Endothelial cell of umbilical vein (primary cell): ENCODE data around the gene MESP2. TPM values are rescaled to one million over a fixed set of nuclear protein-coding genes. Genes with fewer than 3 reads are reported as not detected.

Source experiments
- BruUV-seq: library from RNA; stranded (reverse); fragments of 400-500 nt; replicated peaks from 2 replicates; lab custom pipeline; 2021; lab: Mats Ljungman, UMichigan
- CTCF ChIA-PET: fragments of 300-600, 350-600 bp; sonication (Branson Sonifier 250); formaldehyde crosslinking; loops from one replicate; lab custom pipeline; 2021; ENCODE audit warnings: antibody characterized with exemption, inconsistent platforms; lab: Charles Lee
- POLR2A ChIA-PET: fragments of 300-600, 350-600 bp; sonication (Branson Sonifier 250); formaldehyde crosslinking; loops from one replicate; lab custom pipeline; 2021; ENCODE audit warnings: antibody characterized with exemption, inconsistent platforms; lab: Charles Lee
- DNase-seq: peaks from one replicate; pipeline ENCODE4 v3.0.0-alpha.2; 2011; ENCODE audit warnings: low read depth, low spot score
- FAIRE-seq: peaks from 2 replicates; lab custom pipeline; 2011; peaks lifted over from hg19 to GRCh38; lab: Jason Lieb, UNC
- H2AFZ ChIP-seq: 2 replicates; pipeline ENCODE4 v1.6.0; 2012; ENCODE audit warnings: low read depth, low read length, control low read depth, inconsistent platforms
- H3K27ac ChIP-seq: 2 replicates; pipeline ENCODE4 v1.5.1; 2011; ENCODE audit warnings: low read depth, mild to moderate bottlenecking, control low read depth, low read length, moderate library complexity; ENCODE audit not compliant: insufficient read depth
- H3K27me3 ChIP-seq, 2 experiments: 2 replicates each; pipeline versions ENCODE4 v1.6.0 to v1.6.1; 2011; ENCODE audit warnings: low read length in 2 of 2, mixed read lengths in 1 of 2; ENCODE audit not compliant: control insufficient read depth in 2 of 2, insufficient read depth in 2 of 2
- H3K36me3 ChIP-seq, 2 experiments: 2 replicates in 1 of 2; 3 replicates in 1 of 2; pipeline ENCODE4 v1.5.1; 2011; ENCODE audit warnings: low read length in 2 of 2, mild to moderate bottlenecking in 1 of 2, moderate library complexity in 1 of 2; ENCODE audit not compliant: control insufficient read depth in 2 of 2, insufficient read depth in 2 of 2; ENCODE audit errors: extremely low read depth in 1 of 2
- H3K4me1 ChIP-seq: 3 replicates; pipeline ENCODE4 v1.5.1; 2011; ENCODE audit warnings: mild to moderate bottlenecking, low read length; ENCODE audit not compliant: control insufficient read depth, insufficient read depth; ENCODE audit errors: extremely low read depth
- H3K4me2 ChIP-seq: 2 replicates; pipeline ENCODE4 v1.6.1; 2011; ENCODE audit warnings: low read length, control low read depth, mixed read lengths; ENCODE audit not compliant: insufficient read depth
- H3K4me3 ChIP-seq, 3 experiments: fragments of 200-600 bp in 1 of 3; sonication (generic), shearing (Covaris generic) in 1 of 3; replicated peaks in 1 of 3; 2 replicates each; pipeline ENCODE4 v1.5.1; 2011 to 2016; ENCODE audit warnings: control low read depth in 3 of 3, low read length in 3 of 3, mild to moderate bottlenecking in 2 of 3, inconsistent platforms in 1 of 3, low read depth in 1 of 3, moderate library complexity in 1 of 3; ENCODE audit not compliant: insufficient read depth in 1 of 3
- H3K79me2 ChIP-seq: 2 replicates; pipeline ENCODE4 v1.6.0; 2012; ENCODE audit warnings: low read length, inconsistent platforms; ENCODE audit not compliant: control insufficient read depth, insufficient read depth
- H3K9ac ChIP-seq: replicated peaks from 2 replicates; pipeline ENCODE3; 2011; ENCODE audit warnings: low read length, control low read depth; ENCODE audit not compliant: insufficient read depth; ENCODE audit errors: extremely low read depth
- H3K9me1 ChIP-seq: replicated peaks from 3 replicates; pipeline ENCODE4 v1.6.0; 2011; ENCODE audit warnings: mild to moderate bottlenecking, low read length; ENCODE audit not compliant: control insufficient read depth, insufficient read depth; ENCODE audit errors: extremely low read depth
- H3K9me3 ChIP-seq: replicated peaks from 2 replicates; pipeline ENCODE4 v1.5.1; 2012; ENCODE audit warnings: low read length, inconsistent platforms; ENCODE audit not compliant: control insufficient read depth, insufficient read depth
- H4K20me1 ChIP-seq: replicated peaks from 2 replicates; pipeline ENCODE3; 2011; ENCODE audit warnings: mild to moderate bottlenecking, low read length; ENCODE audit not compliant: control insufficient read depth, insufficient read depth; ENCODE audit errors: extremely low read depth
- CTCF ChIP-seq, 2 donors: IDR thresholded peaks; 1 replicate in 1 of 2; 2 replicates in 1 of 2; pipeline ENCODE4 v1.5.1; 2011; ENCODE audit warnings: low read length in 2 of 2, mild to moderate bottlenecking in 2 of 2, moderate library complexity in 2 of 2, control low read depth in 1 of 2, inconsistent platforms in 1 of 2, low read depth in 1 of 2; ENCODE audit not compliant: insufficient read depth in 1 of 2; ENCODE audit errors: extremely low read depth in 1 of 2
- EZH2 ChIP-seq: IDR thresholded peaks from 2 replicates; pipeline ENCODE4 v1.6.1; 2012; ENCODE audit warnings: borderline replicate concordance, low read depth, mild to moderate bottlenecking, moderate library complexity, low read length, inconsistent platforms; ENCODE audit not compliant: severe bottlenecking
- FOS ChIP-seq: IDR thresholded peaks from 2 replicates; pipeline ENCODE4 v1.6.1; 2011; ENCODE audit warnings: mild to moderate bottlenecking, low read length, moderate library complexity, borderline replicate concordance; ENCODE audit not compliant: insufficient read depth
- GATA2 ChIP-seq: IDR thresholded peaks from 2 replicates; pipeline ENCODE4 v1.7.0; 2011; ENCODE audit warnings: low read depth, mild to moderate bottlenecking, moderate library complexity, mixed read lengths, low read length; ENCODE audit not compliant: insufficient read length, insufficient read depth
- JUN ChIP-seq: IDR thresholded peaks from 2 replicates; pipeline ENCODE4 v1.6.1; 2011; ENCODE audit warnings: borderline replicate concordance, low read depth; ENCODE audit not compliant: insufficient read length, insufficient read depth
- MAX ChIP-seq: IDR thresholded peaks from 2 replicates; pipeline ENCODE4 v1.6.1; 2011; ENCODE audit not compliant: insufficient read depth, insufficient read length
- MYC ChIP-seq: IDR thresholded peaks from one replicate; pipeline ENCODE4 v1.6.1; 2011; ENCODE audit warnings: mild to moderate bottlenecking, low read depth, low read length
- POLR2A ChIP-seq: IDR thresholded peaks from 2 replicates; pipeline ENCODE4 v1.6.1; 2012; ENCODE audit warnings: low read depth, mild to moderate bottlenecking, control low read depth, low read length
- POLR2AphosphoS5 ChIP-seq: IDR thresholded peaks from 2 replicates; pipeline ENCODE4 v1.6.1; 2012; ENCODE audit warnings: low read depth, mild to moderate bottlenecking, control low read depth, low read length, moderate library complexity; ENCODE audit not compliant: insufficient read depth
- dilution Hi-C: fragments of 300-500 bp; cut with MboI; formaldehyde crosslinking; loops from one replicate; pipeline ENCODE4 v1.15.0; 2019; ENCODE audit warnings: low sequenced_read_pairs; ENCODE audit not compliant: extremely low pct_ligation_motif_present
- intact Hi-C: fragments of 100-400 bp; cut with micrococcal nuclease; formaldehyde crosslinking; loops from one replicate; pipeline ENCODE4 v1.10.0; 2022
- polyA plus RNA-seq, 4 experiments: library from polyadenylated mRNA; depleted of rRNA in 3 of 4; stranded (reverse) in 3 of 4; unstranded in 1 of 4; fragments of >200 nt; gene quantifications; 2 replicates each; pipeline versions ENCODE4 v1.2.1 to v1.2.3, GENCODE V29; 2011 to 2012; ENCODE audit warnings: missing spikeins in 1 of 4
- total RNA-seq: library from RNA; stranded (reverse); gene quantifications from 2 replicates; pipeline ENCODE4 v1.2.3, GENCODE V29; 2021

MESP2 gene
- total and polyA plus RNA-seq, 2 donors (not counting 3 experiments of a cell fraction or from before 2014, with no cell fraction given) = 0.42 to 0.43 TPM

GRCh38 chr15:89805241-89806209 lies 29.4 kb downstream of the MESP2 start:
- Histone ChIP-seq H2AFZ (no peak overlapping the region), H3K4me2 (no peak overlapping the region), H3K27me3 (no peaks in the 10 kb centered on the region), H3K4me3 (no peak overlapping the region), H3K79me2 (peaks cover 47% of the 10 kb centered on the region), H3K36me3 (peaks cover 21 to 38% of the 10 kb centered on the region in 2 experiments), H3K9me3 (no peaks in the 10 kb centered on the region), H3K27ac (no peak overlapping the region), H3K9ac (no peak overlapping the region), H3K4me1 (peaks cover 32% of the 10 kb centered on the region), H3K9me1 (no peaks in the 10 kb centered on the region), H4K20me1 (no peaks in the 10 kb centered on the region)
- CTCF ChIA-PET = interaction anchor here (1.6 kb wide), 1 partner anchor 45 kb away, joined by 7 read pairs; no protein-coding TSS in a partner anchor
- POLR2A ChIA-PET = no interaction called here
- BruUV-seq = no TSS peak
- TF ChIP-seq POLR2AphosphoS5 (peak; percentile 21), POLR2A (no peak)
- dilution Hi-C loops = no loop called here
- no peak for DNase-seq
- intact Hi-C loops = no loop called here
- FAIRE-seq = no peak

GRCh38 chr15:89806210-89806558 lies 30.1 kb downstream of the MESP2 start:
- H3K79me2 ChIP-seq = peaks cover 54% of the 10 kb centered on the region
- H3K9me3 ChIP-seq = no peaks in the 10 kb centered on the region
- intact Hi-C loops (no loop called here), dilution Hi-C loops (no loop called here)
- TSS peak; percentile 48 for BruUV-seq
- no peak overlapping the region for H3K9ac ChIP-seq
- no peak overlapping the region for H3K27ac ChIP-seq
- POLR2A ChIA-PET = no interaction called here
- H4K20me1 ChIP-seq = no peaks in the 10 kb centered on the region
- H3K36me3 ChIP-seq = peaks cover 19 to 32% of the 10 kb centered on the region in 2 experiments
- CTCF ChIA-PET = interaction anchor here (1.6 kb wide), 1 partner anchor 45 kb away, joined by 7 read pairs; no protein-coding TSS in a partner anchor
- no peaks in the 10 kb centered on the region for H3K27me3 ChIP-seq
- H3K4me2 ChIP-seq = no peak overlapping the region
- peaks cover 32% of the 10 kb centered on the region for H3K4me1 ChIP-seq
- DNase-seq = no peak
- H3K9me1 ChIP-seq = no peaks in the 10 kb centered on the region
- TF ChIP-seq POLR2AphosphoS5 (no peak), FOS (no peak), POLR2A (no peak), MYC (no peak), MAX (no peak), JUN (no peak), CTCF (IDR thresholded peaks at IDR 0.05; ENCODE audit: extremely low read depth in 1 of 2, insufficient read depth in 1 of 2, low read depth in 1 of 2, low read length in 2 of 2) (no peak), GATA2 (no peak), EZH2 (no peak)
- H3K4me3 ChIP-seq = no peak overlapping the region
- no peak overlapping the region for H2AFZ ChIP-seq
- FAIRE-seq = no peak
